HCT116 (cell line): Measurements from ENCODE around the gene MAML3. TPM values are rescaled to one million over a fixed set of nuclear protein-coding genes. Genes with fewer than 3 reads are reported as not detected.

ENCODE experiments used
- ATAC-seq: fragments of 200-7000 bp; cut with Tn5 transposase; 2 replicates; pipeline ENCODE4 v1.9.1; 2020; ENCODE audit warnings: mild to moderate bottlenecking, moderate library complexity
- BruUV-seq: library from RNA; stranded (reverse); fragments of 400-500 nt; replicated peaks from 2 replicates; lab custom pipeline; 2021; lab: Mats Ljungman, UMichigan
- CTCF ChIA-PET: fragments of 300-600 bp; sonication (Branson Sonifier 250); formaldehyde crosslinking; loops from one replicate; lab custom pipeline; 2021; ENCODE audit warnings: antibody characterized with exemption; lab: Charles Lee
- POLR2A ChIA-PET: fragments of 300-600, 350-600 bp; sonication (Branson Sonifier 250); formaldehyde crosslinking; loops from one replicate; lab custom pipeline; 2021; ENCODE audit warnings: antibody characterized with exemption; lab: Charles Lee
- RAD21 ChIA-PET, 2 experiments: fragments of 300-600 bp; sonication (Branson Sonifier 250); formaldehyde crosslinking; loops; one replicate each; lab custom pipeline; 2023; ENCODE audit warnings: low total read pairs in 2 of 2; ENCODE audit not compliant: uncharacterized antibody in 2 of 2, unreplicated experiment in 2 of 2, low non-redundant PET in 1 of 2; lab: Charles Lee
- DNase-seq: peaks from one replicate; pipeline ENCODE4 v3.0.0-alpha.2; 2010; ENCODE audit warnings: low read depth, low spot score
- H2AFZ ChIP-seq: fragments of 200-600 bp; shearing (Covaris generic), sonication (generic); 2 replicates; pipeline ENCODE4 v1.6.1; 2017; ENCODE audit warnings: low read depth, mixed run types, mixed read lengths, antibody characterized with exemption, low read length; ENCODE audit not compliant: poor library complexity, severe bottlenecking
- H3K27ac ChIP-seq: 2 replicates; pipeline ENCODE4 v1.5.1; 2012; ENCODE audit warnings: low read depth, low read length
- H3K27me3 ChIP-seq: fragments of 200-600 bp; sonication (generic); 2 replicates; pipeline ENCODE4 v1.6.1; 2016; ENCODE audit warnings: mixed run types, low read length, mixed read lengths; ENCODE audit not compliant: insufficient read depth
- H3K36me3 ChIP-seq, 2 experiments: fragments of 200-500 bp in 1 of 2; fragments of 200-600 bp in 1 of 2; sonication (Bioruptor generic) in 1 of 2; sonication (generic) in 1 of 2; 2 replicates each; pipeline versions ENCODE4 v1.5.1 to v1.6.1; 2014 to 2016; ENCODE audit warnings: low read length in 2 of 2, inconsistent platforms in 1 of 2, mixed read lengths in 1 of 2, mixed run types in 1 of 2; ENCODE audit not compliant: insufficient read depth in 2 of 2, control insufficient read depth in 1 of 2
- H3K4me1 ChIP-seq, 2 experiments: fragments of 200-600 bp in 1 of 2; sonication (generic) in 1 of 2; 2 replicates each; pipeline versions ENCODE4 v1.5.1 to v1.6.1; 2012 to 2017; ENCODE audit warnings: low read length in 2 of 2, inconsistent platforms in 1 of 2, mild to moderate bottlenecking in 1 of 2, mixed read lengths in 1 of 2, mixed run types in 1 of 2, moderate library complexity in 1 of 2; ENCODE audit not compliant: insufficient read depth in 2 of 2, control insufficient read depth in 1 of 2
- H3K4me2 ChIP-seq: fragments of 200-600 bp; sonication (generic); 2 replicates; pipeline ENCODE4 v1.6.1; 2017; ENCODE audit warnings: mixed run types, low read length, mixed read lengths
- H3K4me3 ChIP-seq, 2 experiments: fragments of 200-600 bp in 1 of 2; sonication (generic) in 1 of 2; replicated peaks in 1 of 2; 2 replicates each; pipeline ENCODE4 v1.5.1; 2011 to 2016; ENCODE audit warnings: low read length in 2 of 2, control low read depth in 1 of 2, low read depth in 1 of 2, mild to moderate bottlenecking in 1 of 2, mixed read lengths in 1 of 2, mixed run types in 1 of 2
- H3K79me2 ChIP-seq: fragments of 200-600 bp; sonication (generic); 2 replicates; pipeline ENCODE4 v1.6.1; 2017; ENCODE audit warnings: mild to moderate bottlenecking, mixed run types, low read length, moderate library complexity, mixed read lengths; ENCODE audit not compliant: insufficient read depth
- H3K9ac ChIP-seq: fragments of 200-600 bp; sonication (generic); 2 replicates; pipeline ENCODE4 v1.6.1; 2016; ENCODE audit warnings: low read length, mixed read lengths
- H3K9me2 ChIP-seq: fragments of 200-600 bp; sonication (generic), shearing (Covaris generic); 2 replicates; pipeline ENCODE4 v1.6.1; 2017; ENCODE audit warnings: mixed run types, mild to moderate bottlenecking, moderate library complexity; ENCODE audit not compliant: insufficient read depth
- H3K9me3 ChIP-seq, 2 experiments: fragments of 200-500 bp in 1 of 2; fragments of 200-600 bp in 1 of 2; sonication (Bioruptor generic) in 1 of 2; sonication (generic) in 1 of 2; 2 replicates each; pipeline ENCODE4 v1.6.1; 2014 to 2017; ENCODE audit warnings: low read length in 2 of 2, mixed read lengths in 2 of 2, inconsistent platforms in 1 of 2, low read depth in 1 of 2, mild to moderate bottlenecking in 1 of 2, mixed run types in 1 of 2, moderate library complexity in 1 of 2; ENCODE audit not compliant: control insufficient read depth in 1 of 2, insufficient read depth in 1 of 2
- H4K20me1 ChIP-seq: fragments of 200-600 bp; sonication (generic), shearing (Covaris generic); 2 replicates; pipeline ENCODE4 v1.6.1; 2017; ENCODE audit warnings: mixed run types, mild to moderate bottlenecking, moderate library complexity; ENCODE audit not compliant: insufficient read depth
- CBX3 ChIP-seq: IDR thresholded peaks from 2 replicates; pipeline ENCODE4 v1.6.1; 2012; ENCODE audit warnings: low read depth
- CEBPB ChIP-seq: IDR thresholded peaks from 2 replicates; pipeline ENCODE4 v1.6.1; 2012; ENCODE audit warnings: low read depth
- CTCF ChIP-seq, 3 experiments: fragments of 200-600 bp in 1 of 3; sonication (generic) in 1 of 3; IDR thresholded peaks in 2 of 3; conservative IDR thresholded peaks in 1 of 3; 2 replicates each; pipeline ENCODE4 v1.5.1; 2012 to 2017; ENCODE audit warnings: low read depth in 2 of 3, low read length in 2 of 3, antibody characterized with exemption in 1 of 3, borderline replicate concordance in 1 of 3, control low read depth in 1 of 3, mild to moderate bottlenecking in 1 of 3, mixed read lengths in 1 of 3, mixed run types in 1 of 3, moderate library complexity in 1 of 3; ENCODE audit not compliant: insufficient read depth in 1 of 3
- EGR1 ChIP-seq: IDR thresholded peaks from 2 replicates; pipeline ENCODE4 v1.6.1; 2012; ENCODE audit warnings: low read depth
- ELF1 ChIP-seq: IDR thresholded peaks from 2 replicates; pipeline ENCODE4 v1.6.1; 2012; ENCODE audit warnings: low read depth, borderline replicate concordance
- EZH2 ChIP-seq: fragments of 200-600 bp; sonication (generic); IDR thresholded peaks from 2 replicates; pipeline ENCODE4 v1.6.1; 2017; ENCODE audit warnings: antibody characterized with exemption, mixed run types
- EZH2phosphoT487 ChIP-seq: fragments of 200-600 bp; IDR thresholded peaks from 2 replicates; pipeline ENCODE4 v1.6.1; 2018; ENCODE audit warnings: antibody characterized with exemption, borderline replicate concordance
- FOSL1 ChIP-seq: IDR thresholded peaks from 2 replicates; pipeline ENCODE4 v1.6.1; 2012; ENCODE audit warnings: low read depth
- JUND ChIP-seq: IDR thresholded peaks from 2 replicates; pipeline ENCODE4 v1.6.1; 2012
- MAX ChIP-seq: IDR thresholded peaks from 2 replicates; pipeline ENCODE4 v1.6.1; 2012
- POLR2A ChIP-seq: IDR thresholded peaks from 2 replicates; pipeline ENCODE4 v1.7.0; 2011; ENCODE audit warnings: borderline replicate concordance; ENCODE audit not compliant: insufficient read depth, insufficient read length; ENCODE audit errors: extremely low read depth
- RAD21 ChIP-seq: IDR thresholded peaks from 2 replicates; pipeline ENCODE4 v1.6.1; 2012; ENCODE audit warnings: low read depth, mild to moderate bottlenecking
- SIN3A ChIP-seq: IDR thresholded peaks from 2 replicates; pipeline ENCODE4 v1.6.1; 2012; ENCODE audit warnings: low read depth
- SP1 ChIP-seq: IDR thresholded peaks from 2 replicates; pipeline ENCODE4 v1.6.1; 2012; ENCODE audit warnings: low read depth
- SRF ChIP-seq: IDR thresholded peaks from 2 replicates; pipeline ENCODE4 v1.6.1; 2012; ENCODE audit warnings: low read depth
- YY1 ChIP-seq: IDR thresholded peaks from 2 replicates; pipeline ENCODE4 v1.6.1; 2011; ENCODE audit warnings: low read length, low read depth, moderate library complexity, mild to moderate bottlenecking; ENCODE audit not compliant: insufficient replicate concordance; ENCODE audit errors: extremely low read depth
- ZNF274 ChIP-seq: fragments of 200-500 bp; sonication (Bioruptor generic); IDR thresholded peaks from 2 replicates; pipeline ENCODE4 v1.6.1; 2014; ENCODE audit warnings: mild to moderate bottlenecking, low read depth, low read length, inconsistent platforms
- intact Hi-C: fragments of 100-400 bp; cut with micrococcal nuclease; formaldehyde crosslinking; loops from 2 replicates; pipeline ENCODE4 v1.10.0; 2022
- total RNA-seq: library from RNA; stranded (reverse); gene quantifications from one replicate; pipeline ENCODE4 v1.2.1, GENCODE V29; 2021; ENCODE audit not compliant: unreplicated experiment

Gene MAML3
- total RNA-seq, 1 experiment from 2014 or later, result 3.1 TPM

- no peak for TF ChIP-seq SP1
- TF ChIP-seq EGR1, result no peak
- TF ChIP-seq SRF, result no peak
- no peak for TF ChIP-seq FOSL1
These were observed 290.5 kb downstream of the MAML3 start (continued) for GRCh38 chr4:139863531-139863930.

GRCh38 chr4:139861471-139861870 is 292.5 kb downstream of the MAML3 start:
- no peak for DNase-seq
- Histone ChIP-seq H3K27ac (no peak overlapping the region), H2AFZ (no peak overlapping the region), H3K79me2 (no peaks in the 10 kb centered on the region), H3K9ac (no peak overlapping the region), H3K27me3 (no peaks in the 10 kb centered on the region), H3K4me3 (no peak overlapping the region), H3K36me3 (no peaks in the 10 kb centered on the region), H4K20me1 (no peaks in the 10 kb centered on the region), H3K4me1 (no peaks in the 10 kb centered on the region), H3K4me2 (no peak overlapping the region), H3K9me3 (no peaks in the 10 kb centered on the region), H3K9me2 (no peaks in the 10 kb centered on the region)
- BruUV-seq, result no TSS peak
- no peak for ATAC-seq
- TF ChIP-seq EZH2, result no peak
- TF ChIP-seq SIN3A, result no peak
- TF ChIP-seq EGR1, result no peak
- TF ChIP-seq YY1, result no peak
- CTCF ChIA-PET, result no interaction called here
- intact Hi-C loops, result no loop called here
- RAD21 ChIA-PET, result no interaction called here
- POLR2A ChIA-PET, result no interaction called here

GRCh38 chr4:139860435-139861024 is 293.5 kb downstream of the MAML3 start:
- Histone ChIP-seq H3K4me2 (no peak overlapping the region), H2AFZ (no peak overlapping the region), H3K79me2 (no peaks in the 10 kb centered on the region), H4K20me1 (no peaks in the 10 kb centered on the region), H3K9me2 (no peaks in the 10 kb centered on the region), H3K36me3 (no peaks in the 10 kb centered on the region), H3K9me3 (no peaks in the 10 kb centered on the region), H3K9ac (no peak overlapping the region), H3K4me1 (no peaks in the 10 kb centered on the region), H3K27me3 (no peaks in the 10 kb centered on the region), H3K27ac (no peak overlapping the region), H3K4me3 (no peak overlapping the region)
- ChIA-PET POLR2A (no interaction called here), CTCF (no interaction called here), RAD21 (no interaction called here)
- intact Hi-C loops, result no loop called here
- ATAC-seq (no peak), DNase-seq (no peak)
- BruUV-seq, result no TSS peak
- TF ChIP-seq FOSL1 (no peak), EZH2 (no peak), SIN3A (no peak), ELF1 (no peak), POLR2A (no peak), ZNF274 (no peak), RAD21 (no peak), CEBPB (no peak), SRF (no peak), JUND (no peak), CBX3 (no peak), CTCF (IDR thresholded peaks at IDR 0.05 in 2 of 3, conservative IDR thresholded peaks at IDR 0.05 in 1 of 3; ENCODE audit: borderline replicate concordance in 1 of 3, insufficient read depth in 1 of 3, low read depth in 2 of 3, low read length in 2 of 3) (no peak), YY1 (no peak), MAX (no peak), EZH2phosphoT487 (no peak)
